Calu3 (cell line): Measurements from ENCODE around the gene PRIM2. TPM values are rescaled to one million over a fixed set of nuclear protein-coding genes. Genes with fewer than 3 reads are reported as not detected.

Experiments
- BruUV-seq: library from RNA; stranded (reverse); fragments of 400-500 nt; replicated peaks from 2 replicates; lab custom pipeline; 2021; lab: Mats Ljungman, UMichigan
- CTCF ChIA-PET: fragments of 300-600 bp; sonication (Branson Sonifier 250); formaldehyde crosslinking; loops from one replicate; lab custom pipeline; 2022; ENCODE audit warnings: antibody characterized with exemption; lab: Charles Lee
- DNase-seq: peaks from one replicate; pipeline ENCODE4 v3.0.0; 2022
- H3K27ac Mint-ChIP-seq: one replicate; pipeline ENCODE4 v1.8.0; 2022; ENCODE audit warnings: mixed read lengths; ENCODE audit not compliant: unreplicated experiment
- H3K27me3 Mint-ChIP-seq: one replicate; pipeline ENCODE4 v1.8.0; 2022; ENCODE audit warnings: mixed read lengths; ENCODE audit not compliant: unreplicated experiment
- H3K36me3 Mint-ChIP-seq: one replicate; pipeline ENCODE4 v1.8.0; 2022; ENCODE audit warnings: mild to moderate bottlenecking, moderate library complexity, mixed read lengths; ENCODE audit not compliant: insufficient read depth, unreplicated experiment
- H3K4me1 Mint-ChIP-seq: one replicate; pipeline ENCODE4 v1.8.0; 2022; ENCODE audit warnings: mild to moderate bottlenecking, low read depth, mixed read lengths; ENCODE audit not compliant: unreplicated experiment
- H3K4me3 Mint-ChIP-seq: one replicate; pipeline ENCODE4 v1.8.0; 2022; ENCODE audit warnings: mild to moderate bottlenecking, low read depth, moderate library complexity, mixed read lengths; ENCODE audit not compliant: unreplicated experiment
- H3K9me3 Mint-ChIP-seq: one replicate; pipeline ENCODE4 v1.8.0; 2022; ENCODE audit warnings: low read depth, mixed read lengths; ENCODE audit not compliant: unreplicated experiment
- intact Hi-C: fragments of 100-400 bp; cut with micrococcal nuclease; formaldehyde crosslinking; loops from one replicate; pipeline ENCODE4 v1.10.0; 2022; ENCODE audit not compliant: unreplicated experiment
- total RNA-seq: library from RNA; stranded (reverse); gene quantifications from 2 replicates; pipeline ENCODE4 v1.2.3, GENCODE V29; 2022
- TF ChIP-seq, protein P1 (sequence below): fragments of 200-600 bp; IDR thresholded peaks from one replicate; pipeline ENCODE4 v1.8.0; 2022; ENCODE audit warnings: antibody characterized with exemption; ENCODE audit not compliant: unreplicated experiment

Gene PRIM2
- total RNA-seq, 1 experiment from 2014 or later: 32.3 TPM

DNA sequence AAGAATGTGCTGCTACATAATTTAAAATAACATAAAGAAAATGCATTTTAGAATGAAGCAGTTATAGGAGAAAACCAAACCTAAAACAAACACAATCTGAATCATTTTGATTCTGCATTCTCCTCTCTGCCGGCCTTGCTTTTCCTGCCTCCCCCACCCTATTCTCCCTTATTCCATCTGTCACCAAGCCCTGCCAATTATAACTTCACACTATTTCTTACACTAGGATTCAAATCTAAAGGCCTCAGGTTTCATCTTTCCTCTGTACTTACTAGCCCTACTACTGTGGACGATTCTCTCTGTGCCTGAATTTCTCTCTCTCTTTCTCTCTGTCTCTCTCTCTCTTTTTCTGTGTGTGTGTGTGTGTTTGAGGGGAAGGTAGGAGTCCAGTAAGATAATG, 18.7 kb upstream of the PRIM2 start:
- Mint-ChIP-seq H3K4me3 (no peak overlapping the region), H3K4me1 (no peaks in the 10 kb centered on the region), H3K27ac (no peak overlapping the region), H3K9me3 (no peaks in the 10 kb centered on the region), H3K27me3 (peaks cover 9% of the 10 kb centered on the region), H3K36me3 (no peaks in the 10 kb centered on the region)
- TF ChIP-seq, protein P1, sequence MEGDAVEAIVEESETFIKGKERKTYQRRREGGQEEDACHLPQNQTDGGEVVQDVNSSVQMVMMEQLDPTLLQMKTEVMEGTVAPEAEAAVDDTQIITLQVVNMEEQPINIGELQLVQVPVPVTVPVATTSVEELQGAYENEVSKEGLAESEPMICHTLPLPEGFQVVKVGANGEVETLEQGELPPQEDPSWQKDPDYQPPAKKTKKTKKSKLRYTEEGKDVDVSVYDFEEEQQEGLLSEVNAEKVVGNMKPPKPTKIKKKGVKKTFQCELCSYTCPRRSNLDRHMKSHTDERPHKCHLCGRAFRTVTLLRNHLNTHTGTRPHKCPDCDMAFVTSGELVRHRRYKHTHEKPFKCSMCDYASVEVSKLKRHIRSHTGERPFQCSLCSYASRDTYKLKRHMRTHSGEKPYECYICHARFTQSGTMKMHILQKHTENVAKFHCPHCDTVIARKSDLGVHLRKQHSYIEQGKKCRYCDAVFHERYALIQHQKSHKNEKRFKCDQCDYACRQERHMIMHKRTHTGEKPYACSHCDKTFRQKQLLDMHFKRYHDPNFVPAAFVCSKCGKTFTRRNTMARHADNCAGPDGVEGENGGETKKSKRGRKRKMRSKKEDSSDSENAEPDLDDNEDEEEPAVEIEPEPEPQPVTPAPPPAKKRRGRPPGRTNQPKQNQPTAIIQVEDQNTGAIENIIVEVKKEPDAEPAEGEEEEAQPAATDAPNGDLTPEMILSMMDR: no peak
- DNase-seq: no peak
- BruUV-seq: no TSS peak
- intact Hi-C loops: no loop called here
- CTCF ChIA-PET: no interaction called here

DNA sequence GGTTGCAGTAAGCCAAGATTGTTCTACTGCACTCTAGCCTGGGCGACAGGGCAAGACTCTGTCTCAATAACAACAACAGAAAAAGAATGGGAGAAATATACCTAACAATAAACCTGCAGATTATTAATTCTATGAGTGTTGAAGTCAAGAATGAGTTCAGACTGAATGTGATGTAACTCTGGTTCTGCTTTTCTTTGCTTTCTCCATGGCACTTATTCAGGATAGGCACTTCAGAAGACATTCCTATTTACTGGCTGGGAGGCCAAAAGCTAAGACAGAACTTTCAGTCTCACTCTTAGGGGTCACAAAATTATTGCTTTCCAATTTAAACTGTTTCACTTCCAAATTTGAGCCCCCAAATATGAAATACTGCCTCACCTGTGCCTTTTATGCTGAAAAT, 15.7 kb upstream of the PRIM2 start:
- CTCF ChIA-PET: no interaction called here
- no peak for DNase-seq
- Mint-ChIP-seq H3K27me3 (peaks cover 9% of the 10 kb centered on the region), H3K27ac (no peak overlapping the region), H3K9me3 (no peaks in the 10 kb centered on the region), H3K36me3 (no peaks in the 10 kb centered on the region), H3K4me3 (no peak overlapping the region), H3K4me1 (no peaks in the 10 kb centered on the region)
- no TSS peak for BruUV-seq
- TF ChIP-seq, protein P1: no peak
- intact Hi-C loops: no loop called here

DNA sequence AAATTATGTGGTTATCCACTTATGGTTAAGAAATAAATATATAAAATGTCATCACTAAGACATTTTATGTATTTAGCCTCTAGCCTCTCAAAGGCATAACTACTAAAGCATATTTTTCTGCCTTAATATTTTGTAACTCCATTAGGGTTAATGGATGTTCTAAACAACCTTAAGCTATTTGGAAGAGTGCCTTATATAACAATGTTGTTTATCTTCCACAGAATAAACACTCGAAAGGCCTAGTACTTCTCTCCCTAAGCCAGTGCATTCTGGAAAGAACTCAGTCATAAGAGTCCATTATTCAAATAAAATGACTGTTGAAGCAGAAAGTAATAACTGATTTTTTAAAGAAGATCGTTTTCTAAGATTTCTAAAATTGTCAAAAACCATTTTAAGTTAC, 15.0 kb upstream of the PRIM2 start:
- DNase-seq: no peak
- Mint-ChIP-seq H3K4me1 (no peaks in the 10 kb centered on the region), H3K9me3 (no peaks in the 10 kb centered on the region), H3K27me3 (peaks cover 9% of the 10 kb centered on the region), H3K27ac (no peak overlapping the region), H3K36me3 (no peaks in the 10 kb centered on the region), H3K4me3 (no peak overlapping the region)
- intact Hi-C loops: no loop called here
- CTCF ChIA-PET: no interaction called here
- TF ChIP-seq, protein P1: no peak
- no TSS peak for BruUV-seq

DNA sequence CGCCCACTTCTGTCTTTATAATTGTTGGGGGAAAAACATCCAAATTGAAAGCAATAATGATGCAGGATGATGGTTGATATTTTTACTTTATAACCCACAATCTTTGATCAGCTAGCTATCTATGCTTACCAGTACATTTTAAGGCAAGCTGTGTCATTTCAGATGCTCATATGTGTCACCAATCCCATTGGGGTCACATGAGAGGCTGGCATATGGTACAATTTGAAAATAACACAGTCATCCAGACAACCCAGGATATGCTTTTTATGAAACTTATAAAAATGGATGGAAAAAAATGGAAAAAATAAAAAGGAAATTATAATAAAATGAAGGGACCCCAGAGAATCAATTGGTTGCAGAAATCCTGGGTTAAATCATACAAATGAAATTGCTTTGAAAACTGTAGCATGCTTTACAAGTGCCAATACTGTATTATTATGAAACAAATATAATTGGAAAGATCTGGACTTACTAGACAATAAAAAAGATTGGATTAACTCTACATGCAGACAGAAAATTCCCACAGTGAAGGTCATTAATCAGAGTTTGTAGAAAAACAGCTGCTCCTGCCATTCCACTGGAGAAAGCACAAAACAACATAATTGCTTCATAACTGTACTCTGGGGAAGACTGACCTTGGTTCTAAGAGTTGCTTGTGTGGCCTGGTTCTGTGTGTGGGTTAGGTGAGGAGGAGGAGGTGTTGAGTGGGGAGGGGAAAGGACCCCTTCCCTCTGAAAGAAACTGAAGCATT, 13.3 kb upstream of the PRIM2 start:
- TF ChIP-seq, protein P1: no peak
- no peaks in the 10 kb centered on the region for H3K36me3 Mint-ChIP-seq
- BruUV-seq: no TSS peak
- H3K27ac Mint-ChIP-seq: no peak overlapping the region
- no peak for DNase-seq
- intact Hi-C loops: no loop called here
- H3K4me3 Mint-ChIP-seq: no peak overlapping the region
- no peaks in the 10 kb centered on the region for H3K9me3 Mint-ChIP-seq
- CTCF ChIA-PET: no interaction called here
- no peaks in the 10 kb centered on the region for H3K4me1 Mint-ChIP-seq
- no peaks in the 10 kb centered on the region for H3K27me3 Mint-ChIP-seq
